Measurements from ENCODE around the gene UROD. TPM values are rescaled to one million over a fixed set of nuclear protein-coding genes. Genes with fewer than 3 reads are reported as not detected.

UROD gene
- total RNA-seq, 4 donors from 2014 or later, result 26.8 to 57.8 (median 36.7) TPM

DNA sequence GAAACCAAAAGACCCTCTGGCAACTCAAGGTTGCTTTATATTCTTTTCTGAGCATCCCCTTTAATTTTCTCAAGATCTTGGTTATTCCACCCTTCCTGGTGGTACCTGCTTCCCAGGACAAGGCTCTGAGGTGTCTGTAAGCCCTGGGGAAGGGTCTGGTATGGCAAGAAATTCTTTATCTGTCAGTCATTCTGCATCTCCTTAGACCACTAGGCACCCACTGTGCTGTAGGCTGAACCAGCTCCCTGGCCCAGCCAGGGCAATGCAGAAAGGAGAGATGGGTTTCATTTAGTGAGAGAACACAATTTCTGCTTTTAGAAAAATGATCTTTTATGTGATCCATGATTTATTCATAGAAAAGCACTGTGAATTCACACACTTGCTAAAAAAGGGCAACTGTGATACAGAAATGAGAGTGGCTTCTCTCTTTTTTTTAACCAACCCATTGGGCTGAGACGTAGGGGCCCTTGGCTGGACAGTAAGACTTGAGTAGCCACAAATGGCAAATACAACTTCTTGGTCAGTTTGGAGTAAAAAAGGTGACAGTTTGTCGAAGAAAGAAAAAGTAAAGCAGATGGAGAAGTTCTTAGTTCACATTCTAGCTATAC, 4.1 kb downstream of the UROD start:
- intact Hi-C loops (cut with DNase I), result loop anchor here (10.0 kb wide), 1 partner anchor 171 kb away; the partner anchor contains the start of gene PTCH2
- no peak overlapping the region for H3K27ac ChIP-seq
- WGBS, 2 donors, result 73 to 87% methylated on average over 2 of the region's 2 CpGs
- H3K9me3 ChIP-seq, result no peaks in the 10 kb centered on the region
- H3K36me3 ChIP-seq, result peaks cover 0 to 28% (median 6%) of the 10 kb centered on the region in 3 donors
- TF ChIP-seq, protein P1, sequence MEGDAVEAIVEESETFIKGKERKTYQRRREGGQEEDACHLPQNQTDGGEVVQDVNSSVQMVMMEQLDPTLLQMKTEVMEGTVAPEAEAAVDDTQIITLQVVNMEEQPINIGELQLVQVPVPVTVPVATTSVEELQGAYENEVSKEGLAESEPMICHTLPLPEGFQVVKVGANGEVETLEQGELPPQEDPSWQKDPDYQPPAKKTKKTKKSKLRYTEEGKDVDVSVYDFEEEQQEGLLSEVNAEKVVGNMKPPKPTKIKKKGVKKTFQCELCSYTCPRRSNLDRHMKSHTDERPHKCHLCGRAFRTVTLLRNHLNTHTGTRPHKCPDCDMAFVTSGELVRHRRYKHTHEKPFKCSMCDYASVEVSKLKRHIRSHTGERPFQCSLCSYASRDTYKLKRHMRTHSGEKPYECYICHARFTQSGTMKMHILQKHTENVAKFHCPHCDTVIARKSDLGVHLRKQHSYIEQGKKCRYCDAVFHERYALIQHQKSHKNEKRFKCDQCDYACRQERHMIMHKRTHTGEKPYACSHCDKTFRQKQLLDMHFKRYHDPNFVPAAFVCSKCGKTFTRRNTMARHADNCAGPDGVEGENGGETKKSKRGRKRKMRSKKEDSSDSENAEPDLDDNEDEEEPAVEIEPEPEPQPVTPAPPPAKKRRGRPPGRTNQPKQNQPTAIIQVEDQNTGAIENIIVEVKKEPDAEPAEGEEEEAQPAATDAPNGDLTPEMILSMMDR (IDR thresholded peaks at IDR 0.05), result no peak
- no peak for TF ChIP-seq POLR2A (IDR thresholded peaks at IDR 0.05)
- H3K4me1 ChIP-seq, result peaks cover 16 to 42% (median 26%) of the 10 kb centered on the region in 3 donors
- no peaks in the 10 kb centered on the region for H3K27me3 ChIP-seq
- H3K4me3 ChIP-seq, result no peak overlapping the region
- DNase-seq, result no peak

GRCh38 chr1:45016767-45017166, 4.7 kb downstream of the UROD start:
- WGBS, 2 donors, result 71 to 72% methylated on average over 6 of the region's 6 CpGs

GRCh38 chr1:45018599-45019230, 6.7 kb downstream of the UROD start:
- H3K36me3 ChIP-seq, result peaks cover 0 to 20% (median 6%) of the 10 kb centered on the region in 3 donors
- no peak for TF ChIP-seq POLR2A (IDR thresholded peaks at IDR 0.05)
- TF ChIP-seq, protein P1 (IDR thresholded peaks at IDR 0.05), result peak; percentile 25 to 93 (median 82)
- intact Hi-C loops (cut with DNase I), result loop anchor here (10.0 kb wide), 1 partner anchor 174 kb away; the partner anchor contains the start of gene PTCH2
- peaks cover 0 to 18% (median 7%) of the 10 kb centered on the region in 3 donors for H3K4me1 ChIP-seq
- no peak for DNase-seq
- H3K27ac ChIP-seq, result no peak overlapping the region
- H3K9me3 ChIP-seq, result no peaks in the 10 kb centered on the region
- H3K4me3 ChIP-seq, result no peak overlapping the region
- no peaks in the 10 kb centered on the region for H3K27me3 ChIP-seq
- 36 to 50% methylated on average over 13 to 14 of the region's 16 CpGs for WGBS, 2 donors

More at GRCh38 chr1:45016767-45017166, 4.7 kb downstream of the UROD start:
- H3K36me3 ChIP-seq, result peaks cover 0 to 28% (median 6%) of the 10 kb centered on the region in 3 donors
- TF ChIP-seq POLR2A (IDR thresholded peaks at IDR 0.05), result no peak
- TF ChIP-seq, protein P1 (IDR thresholded peaks at IDR 0.05), result no peak
- no peak overlapping the region for H3K4me3 ChIP-seq
- no peaks in the 10 kb centered on the region for H3K9me3 ChIP-seq
- intact Hi-C loops (cut with DNase I), result loop anchor here (10.0 kb wide), 1 partner anchor 172 kb away; the partner anchor contains the start of gene PTCH2
- H3K27ac ChIP-seq, result no peak overlapping the region
- H3K27me3 ChIP-seq, result no peaks in the 10 kb centered on the region
- DNase-seq, result no peak
- H3K4me1 ChIP-seq, result peaks cover 11 to 36% (median 20%) of the 10 kb centered on the region in 3 donors

GRCh38 chr1:45023663-45024062, 11.6 kb downstream of the UROD start:
- intact Hi-C loops (cut with DNase I), result no loop called here
- WGBS, 2 donors, result 85 to 88% methylated on average over 1 of the region's 1 CpG
- Histone ChIP-seq H3K4me3 (no peak overlapping the region), H3K4me1 (no peaks in the 10 kb centered on the region), H3K9me3 (no peaks in the 10 kb centered on the region), H3K36me3 (no peaks in the 10 kb centered on the region), H3K27ac (no peak overlapping the region), H3K27me3 (no peaks in the 10 kb centered on the region)
- no peak for DNase-seq
- TF ChIP-seq POLR2A (IDR thresholded peaks at IDR 0.05), result no peak

- H3K27ac ChIP-seq, result no peak overlapping the region
- DNase-seq, result no peak
- TF ChIP-seq, protein P1 (IDR thresholded peaks at IDR 0.05), result no peak
- TF ChIP-seq POLR2A (IDR thresholded peaks at IDR 0.05), result no peak
- intact Hi-C loops (cut with DNase I), result no loop called here
- no peaks in the 10 kb centered on the region for H3K27me3 ChIP-seq
- 42 to 52% methylated on average over 1 of the region's 1 CpG for WGBS, 2 donors
- no peak overlapping the region for H3K4me3 ChIP-seq
- H3K36me3 ChIP-seq, result no peaks in the 10 kb centered on the region
- no peaks in the 10 kb centered on the region for H3K4me1 ChIP-seq
- H3K9me3 ChIP-seq, result no peaks in the 10 kb centered on the region
Measured at GRCh38 chr1:45026446-45026845, 14.4 kb downstream of the UROD start.
